Measurements from ENCODE around the gene HNRNPD. TPM values are rescaled to one million over a fixed set of nuclear protein-coding genes. Genes with fewer than 3 reads are reported as not detected.

The HNRNPD gene
- total RNA-seq, 1 donor from 2014 or later = 102 TPM

DNA sequence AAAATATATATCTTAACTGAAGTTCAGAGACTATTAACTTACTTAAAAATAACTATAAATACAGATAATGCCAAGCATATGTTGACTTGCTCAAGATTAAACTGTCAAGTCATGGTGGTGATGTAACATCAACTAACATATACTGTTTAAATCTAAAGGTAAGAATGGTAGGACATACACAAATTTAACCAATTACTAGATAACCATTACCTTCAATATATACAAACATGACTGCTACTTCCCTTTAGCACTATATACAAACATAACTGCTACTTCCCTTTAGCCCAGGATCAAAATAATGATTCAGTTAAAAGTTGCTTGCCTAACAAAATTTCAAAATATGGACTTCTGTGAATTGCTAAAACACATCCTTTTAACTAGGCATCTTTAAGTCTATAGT lies 14.9 kb downstream of the HNRNPD start:
- intact Hi-C loops (cut with DNase I) = no loop called here
- TF ChIP-seq, protein P1, sequence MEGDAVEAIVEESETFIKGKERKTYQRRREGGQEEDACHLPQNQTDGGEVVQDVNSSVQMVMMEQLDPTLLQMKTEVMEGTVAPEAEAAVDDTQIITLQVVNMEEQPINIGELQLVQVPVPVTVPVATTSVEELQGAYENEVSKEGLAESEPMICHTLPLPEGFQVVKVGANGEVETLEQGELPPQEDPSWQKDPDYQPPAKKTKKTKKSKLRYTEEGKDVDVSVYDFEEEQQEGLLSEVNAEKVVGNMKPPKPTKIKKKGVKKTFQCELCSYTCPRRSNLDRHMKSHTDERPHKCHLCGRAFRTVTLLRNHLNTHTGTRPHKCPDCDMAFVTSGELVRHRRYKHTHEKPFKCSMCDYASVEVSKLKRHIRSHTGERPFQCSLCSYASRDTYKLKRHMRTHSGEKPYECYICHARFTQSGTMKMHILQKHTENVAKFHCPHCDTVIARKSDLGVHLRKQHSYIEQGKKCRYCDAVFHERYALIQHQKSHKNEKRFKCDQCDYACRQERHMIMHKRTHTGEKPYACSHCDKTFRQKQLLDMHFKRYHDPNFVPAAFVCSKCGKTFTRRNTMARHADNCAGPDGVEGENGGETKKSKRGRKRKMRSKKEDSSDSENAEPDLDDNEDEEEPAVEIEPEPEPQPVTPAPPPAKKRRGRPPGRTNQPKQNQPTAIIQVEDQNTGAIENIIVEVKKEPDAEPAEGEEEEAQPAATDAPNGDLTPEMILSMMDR (IDR thresholded peaks at IDR 0.05) = no peak
- no peak overlapping the region for H3K4me3 ChIP-seq
- no peak overlapping the region for H3K27ac ChIP-seq
- no peak for DNase-seq (ENCODE audit: low spot score in 2 of 2)
- H3K9me3 ChIP-seq = no peaks in the 10 kb centered on the region
- no peaks in the 10 kb centered on the region for H3K27me3 ChIP-seq
- peaks cover 25 to 37% of the 10 kb centered on the region in 2 donors for H3K36me3 ChIP-seq
- H3K4me1 ChIP-seq = peaks cover 5 to 26% of the 10 kb centered on the region in 2 donors

DNA sequence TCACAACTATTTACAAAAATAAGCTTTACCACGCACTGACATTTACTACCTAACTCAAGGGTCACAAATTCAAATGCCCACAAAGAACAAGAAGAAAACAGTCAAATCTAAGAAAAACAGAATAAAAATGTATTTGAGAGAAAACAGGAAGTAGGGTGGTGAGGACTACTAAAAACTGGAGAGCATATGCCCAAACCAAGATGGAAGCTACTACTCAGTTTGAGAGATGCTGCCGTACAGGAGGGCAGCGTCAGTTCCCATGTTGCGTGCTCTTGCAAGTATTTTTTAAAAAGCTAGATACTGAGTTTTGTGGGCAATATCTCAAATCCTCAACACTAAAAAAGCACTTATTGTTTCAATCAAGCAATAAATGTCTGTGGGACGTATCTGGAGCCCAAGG lies 16.2 kb downstream of the HNRNPD start:
- Histone ChIP-seq H3K4me1 (peaks cover 4 to 16% of the 10 kb centered on the region in 2 donors), H3K4me3 (no peak overlapping the region), H3K9me3 (no peaks in the 10 kb centered on the region), H3K36me3 (peaks cover 25 to 47% of the 10 kb centered on the region in 2 donors), H3K27ac (no peak overlapping the region), H3K27me3 (no peaks in the 10 kb centered on the region)
- no peak for DNase-seq (ENCODE audit: low spot score in 2 of 2)
- TF ChIP-seq, protein P1 (IDR thresholded peaks at IDR 0.05) = no peak
- intact Hi-C loops (cut with DNase I) = no loop called here

DNA sequence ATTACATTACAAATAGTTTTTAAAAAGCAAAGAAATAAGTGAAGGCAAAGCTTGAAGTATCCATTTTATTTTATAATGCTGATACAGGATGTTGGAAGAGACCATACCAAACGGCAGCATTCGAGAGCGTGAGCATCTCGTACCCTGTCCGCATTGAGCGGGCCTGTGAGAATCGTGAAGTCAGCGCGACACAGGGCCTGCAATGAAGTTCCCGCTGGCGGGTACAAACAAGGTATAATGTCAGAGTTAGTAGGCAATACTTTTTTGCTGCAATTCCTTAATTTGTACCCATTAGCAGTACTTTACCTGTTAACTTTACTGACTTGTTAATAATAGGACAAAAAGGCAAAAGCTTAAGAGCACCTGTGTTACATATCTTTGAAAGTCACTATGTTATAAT lies 19.0 kb downstream of the HNRNPD start:
- TF ChIP-seq, protein P1 (IDR thresholded peaks at IDR 0.05) = no peak
- no peaks in the 10 kb centered on the region for H3K9me3 ChIP-seq
- H3K27me3 ChIP-seq = no peaks in the 10 kb centered on the region
- DNase-seq (ENCODE audit: low spot score in 2 of 2) = no peak
- intact Hi-C loops (cut with DNase I) = no loop called here
- H3K27ac ChIP-seq = no peak overlapping the region
- peaks cover 33 to 73% of the 10 kb centered on the region in 2 donors for H3K36me3 ChIP-seq
- no peak overlapping the region for H3K4me3 ChIP-seq
- peaks cover 0 to 5% of the 10 kb centered on the region in 2 donors for H3K4me1 ChIP-seq

DNA sequence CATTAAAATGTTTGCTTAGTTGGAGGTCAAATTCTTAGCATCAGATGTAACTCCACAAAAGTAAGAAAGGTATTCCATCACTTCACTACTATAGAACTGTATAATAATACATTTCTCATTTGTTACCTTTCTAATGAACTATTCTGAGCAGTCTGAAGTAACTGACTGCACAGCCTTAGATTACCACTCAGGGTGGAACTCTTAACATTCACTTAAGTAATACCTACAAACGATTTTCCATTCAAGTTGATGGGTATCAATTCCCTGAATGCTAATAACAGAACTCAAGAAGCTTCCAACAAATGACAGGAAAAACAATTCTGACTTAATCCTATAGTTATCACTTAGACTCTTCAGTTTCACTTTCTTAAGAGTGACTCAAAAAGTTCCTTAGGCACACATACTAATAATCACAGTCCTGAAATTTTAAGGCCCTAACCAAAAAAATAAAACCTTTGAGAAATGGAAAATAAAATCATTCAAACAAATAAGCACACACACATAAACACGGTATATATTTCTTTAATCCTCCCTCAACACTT lies 20.9 kb downstream of the HNRNPD start:
- H3K4me1 ChIP-seq = no peaks in the 10 kb centered on the region
- H3K36me3 ChIP-seq = peaks cover 31 to 69% of the 10 kb centered on the region in 2 donors
- no peaks in the 10 kb centered on the region for H3K27me3 ChIP-seq
- no peaks in the 10 kb centered on the region for H3K9me3 ChIP-seq
- intact Hi-C loops (cut with DNase I) = no loop called here
- H3K27ac ChIP-seq = no peak overlapping the region
- DNase-seq (ENCODE audit: low spot score in 2 of 2) = no peak
- TF ChIP-seq, protein P1 (IDR thresholded peaks at IDR 0.05) = no peak
- no peak overlapping the region for H3K4me3 ChIP-seq

DNA sequence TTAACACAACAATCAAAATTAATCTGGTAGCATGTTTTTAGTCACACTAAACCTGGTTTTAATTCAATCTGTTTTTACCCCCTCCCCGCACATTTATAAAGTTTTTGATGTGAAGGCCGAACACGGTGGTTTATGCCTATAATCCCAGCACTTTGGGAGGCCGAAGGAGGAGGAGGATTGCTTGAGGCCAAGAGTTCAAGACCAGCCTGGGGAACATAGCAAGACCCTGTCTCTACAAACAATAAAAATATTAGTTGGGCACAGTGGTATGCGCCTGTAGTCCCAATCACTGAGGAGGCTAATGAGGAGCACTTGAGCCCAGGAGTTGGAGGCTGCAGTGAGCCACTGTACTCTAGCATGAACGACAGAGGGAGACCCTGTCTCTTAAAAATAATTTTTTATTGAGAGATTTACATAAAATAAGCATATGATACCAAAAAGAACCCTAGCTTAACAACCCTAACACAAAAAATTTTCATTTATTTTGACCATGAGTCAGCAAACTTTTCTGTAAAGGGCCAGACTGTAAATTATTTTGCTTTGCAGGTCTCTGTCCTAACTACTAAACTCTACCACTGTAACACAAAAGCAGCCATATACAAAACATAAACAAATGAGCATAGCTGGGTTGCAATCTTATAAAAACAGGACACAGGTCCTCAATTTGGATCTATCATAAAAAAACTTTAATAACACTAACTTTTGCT lies 21.5 kb downstream of the HNRNPD start:
- Histone ChIP-seq H3K4me3 (no peak overlapping the region), H3K27me3 (no peaks in the 10 kb centered on the region), H3K9me3 (no peaks in the 10 kb centered on the region), H3K27ac (no peak overlapping the region), H3K36me3 (peaks cover 37 to 69% of the 10 kb centered on the region in 2 donors), H3K4me1 (no peaks in the 10 kb centered on the region)
- intact Hi-C loops (cut with DNase I) = no loop called here
- TF ChIP-seq, protein P1 (IDR thresholded peaks at IDR 0.05) = no peak
- DNase-seq (ENCODE audit: low spot score in 2 of 2) = no peak

All from ascending aorta (tissue), 2 donors.